CD4-positive, alpha-beta T cell (primary cell): ENCODE results near the gene APBA2. TPM values are rescaled to one million over a fixed set of nuclear protein-coding genes. Genes with fewer than 3 reads are reported as not detected.

Experiments
- ATAC-seq: fragments of 200-7000 bp; cut with Tn5 transposase; one replicate; pipeline ENCODE4 v1.10.0; 2022; ENCODE audit warnings: mild to moderate bottlenecking; ENCODE audit not compliant: poor library complexity
- CTCF ChIA-PET: fragments of 350-600 bp; sonication (Branson Sonifier 250); formaldehyde crosslinking; loops from one replicate; lab custom pipeline; 2021; ENCODE audit warnings: antibody characterized with exemption, inconsistent platforms; lab: Charles Lee
- POLR2A ChIA-PET: fragments of 350-600 bp; sonication (Branson Sonifier 250); formaldehyde crosslinking; loops from one replicate; lab custom pipeline; 2021; ENCODE audit warnings: antibody characterized with exemption, inconsistent platforms; lab: Charles Lee
- DNase-seq, 14 experiments: peaks; one replicate each; pipeline ENCODE4 v3.0.0-alpha.2; 2013 to 2020; ENCODE audit warnings: mixed read lengths in 2 of 14
- H3K27ac ChIP-seq, 2 donors: one replicate each; pipeline versions ENCODE4 v1.5.1 to v1.7.0; 2013; ENCODE audit warnings: low read length in 2 of 2, low read depth in 1 of 2, mild to moderate bottlenecking in 1 of 2
- H3K27me3 ChIP-seq, 2 experiments: 1 replicate in 1 of 2; 2 replicates in 1 of 2; pipeline versions ENCODE4 v1.6.1 to v1.7.0; 2013; ENCODE audit warnings: low read length in 2 of 2, control low read depth in 1 of 2, mild to moderate bottlenecking in 1 of 2, moderate library complexity in 1 of 2; ENCODE audit not compliant: insufficient read depth in 2 of 2, control insufficient read depth in 1 of 2
- H3K36me3 ChIP-seq: one replicate; pipeline ENCODE4 v1.6.1; 2013; ENCODE audit warnings: low read length, control low read depth; ENCODE audit not compliant: insufficient read depth
- H3K4me1 ChIP-seq: one replicate; pipeline ENCODE4 v1.6.1; 2013; ENCODE audit warnings: low read length, control low read depth; ENCODE audit not compliant: insufficient read depth
- H3K4me3 ChIP-seq: one replicate; pipeline ENCODE4 v1.5.1; 2013; ENCODE audit warnings: mild to moderate bottlenecking, low read length, moderate library complexity
- H3K9me3 ChIP-seq, 2 experiments: 1 replicate in 1 of 2; 2 replicates in 1 of 2; pipeline versions ENCODE4 v1.6.1 to v1.7.0; 2013; ENCODE audit warnings: low read length in 2 of 2, mild to moderate bottlenecking in 2 of 2, control low read depth in 1 of 2, moderate library complexity in 1 of 2; ENCODE audit not compliant: control insufficient read depth in 1 of 2, insufficient read depth in 1 of 2
- H3K27ac Mint-ChIP-seq: one replicate; pipeline ENCODE4 v1.8.0; 2020; ENCODE audit warnings: mixed read lengths
- H3K27me3 Mint-ChIP-seq: one replicate; pipeline ENCODE4 v1.8.0; 2021; ENCODE audit warnings: mixed read lengths
- H3K36me3 Mint-ChIP-seq: one replicate; pipeline ENCODE4 v1.8.0; 2021; ENCODE audit warnings: low read depth, mixed read lengths
- H3K4me1 Mint-ChIP-seq: one replicate; pipeline ENCODE4 v1.8.0; 2021; ENCODE audit warnings: low read depth, mixed read lengths
- H3K4me3 Mint-ChIP-seq: one replicate; pipeline ENCODE4 v1.8.0; 2020; ENCODE audit warnings: mild to moderate bottlenecking, mixed read lengths
- H3K9me3 Mint-ChIP-seq: one replicate; pipeline ENCODE4 v1.8.0; 2020; ENCODE audit warnings: mixed read lengths
- intact Hi-C, 2 experiments: fragments of 100-400 bp; cut with DNase I in 1 of 2; cut with micrococcal nuclease in 1 of 2; formaldehyde crosslinking; loops; one replicate each; pipeline versions ENCODE4 v1.15.1 to v1.9.0; 2023 to 2025; cut with DNase I, micrococcal nuclease
- total RNA-seq, 174 experiments: library from RNA in 2 of 174; stranded (reverse) in 2 of 174; gene quantifications; one replicate each; pipeline ENCODE4 v1.2.3 and lab custom pipeline; 2021 to 2026
- TF ChIP-seq, protein P1 (sequence below): fragments of 200-600 bp; IDR thresholded peaks from one replicate; pipeline ENCODE4 v1.8.0; 2022; ENCODE audit warnings: antibody characterized with exemption, mild to moderate bottlenecking

Gene APBA2
- total RNA-seq, 2 experiments from 2014 or later: 123 to 126 TPM

- ATAC-seq: no peak
- ChIA-PET CTCF (interaction anchor here (1.5 kb wide), 1 partner anchor 14 kb away, joined by 5 read pairs; no protein-coding TSS in a partner anchor), POLR2A (interaction anchor here (1.0 to 2.5 kb wide), 2 partner anchors 33 to 50 kb away, joined by 3 to 15 read pairs; no protein-coding TSS in a partner anchor)
- Histone ChIP-seq H3K27ac (peak overlapping the region; percentile 30 to 44), H3K4me3 (peak overlapping the region; percentile 73), H3K4me1 (peaks cover 68% of the 10 kb centered on the region), H3K9me3 (no peaks in the 10 kb centered on the region), H3K27me3 (peaks cover 0 to 2% of the 10 kb centered on the region in 2 experiments), H3K36me3 (no peaks in the 10 kb centered on the region)
- Mint-ChIP-seq H3K27me3 (no peaks in the 10 kb centered on the region), H3K4me1 (peaks cover 54% of the 10 kb centered on the region), H3K27ac (peak overlapping the region; percentile 99), H3K9me3 (no peaks in the 10 kb centered on the region), H3K4me3 (peak overlapping the region; percentile 90), H3K36me3 (peaks cover 8% of the 10 kb centered on the region)
- intact Hi-C loops: loop anchor here (2.0 to 5.0 kb wide), 2 partner anchors 31 to 50 kb away; no protein-coding TSS in a partner anchor
- TF ChIP-seq, protein P1, sequence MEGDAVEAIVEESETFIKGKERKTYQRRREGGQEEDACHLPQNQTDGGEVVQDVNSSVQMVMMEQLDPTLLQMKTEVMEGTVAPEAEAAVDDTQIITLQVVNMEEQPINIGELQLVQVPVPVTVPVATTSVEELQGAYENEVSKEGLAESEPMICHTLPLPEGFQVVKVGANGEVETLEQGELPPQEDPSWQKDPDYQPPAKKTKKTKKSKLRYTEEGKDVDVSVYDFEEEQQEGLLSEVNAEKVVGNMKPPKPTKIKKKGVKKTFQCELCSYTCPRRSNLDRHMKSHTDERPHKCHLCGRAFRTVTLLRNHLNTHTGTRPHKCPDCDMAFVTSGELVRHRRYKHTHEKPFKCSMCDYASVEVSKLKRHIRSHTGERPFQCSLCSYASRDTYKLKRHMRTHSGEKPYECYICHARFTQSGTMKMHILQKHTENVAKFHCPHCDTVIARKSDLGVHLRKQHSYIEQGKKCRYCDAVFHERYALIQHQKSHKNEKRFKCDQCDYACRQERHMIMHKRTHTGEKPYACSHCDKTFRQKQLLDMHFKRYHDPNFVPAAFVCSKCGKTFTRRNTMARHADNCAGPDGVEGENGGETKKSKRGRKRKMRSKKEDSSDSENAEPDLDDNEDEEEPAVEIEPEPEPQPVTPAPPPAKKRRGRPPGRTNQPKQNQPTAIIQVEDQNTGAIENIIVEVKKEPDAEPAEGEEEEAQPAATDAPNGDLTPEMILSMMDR: no peak
- no peak for DNase-seq
Observed at GRCh38 chr15:28887339-28888174, 1.8 kb downstream of the APBA2 start.

DNA sequence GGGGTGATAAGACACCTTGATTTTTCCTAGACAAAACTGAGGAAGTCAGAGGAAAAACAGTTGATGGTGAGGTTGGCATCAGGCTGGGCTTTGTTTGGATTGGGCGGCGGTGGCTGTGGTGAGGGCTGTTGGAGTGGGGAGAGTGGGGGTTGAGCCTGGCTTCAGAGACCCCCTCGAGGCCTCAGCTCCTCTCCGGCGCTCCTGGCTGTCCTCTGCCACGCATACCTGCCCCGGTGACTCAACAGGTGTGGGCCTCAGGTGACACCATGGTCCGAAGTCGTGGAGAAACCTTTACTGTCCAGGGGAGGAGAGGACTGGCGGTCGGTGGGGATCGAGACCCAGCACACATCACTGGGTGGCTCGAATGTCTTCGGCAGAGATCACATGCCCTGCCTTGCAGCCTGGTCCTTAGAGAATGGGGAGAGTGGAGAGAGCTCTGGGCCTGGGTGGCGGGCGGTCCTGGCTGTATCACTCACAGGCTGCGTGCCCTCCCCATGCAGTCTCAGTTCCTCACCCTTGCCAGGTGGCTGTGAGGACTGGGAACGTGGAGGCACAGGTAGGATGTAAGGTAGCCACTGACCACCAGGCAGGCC, 2.6 kb downstream of the APBA2 start:
- Mint-ChIP-seq H3K27ac (peak overlapping the region; percentile 99), H3K9me3 (no peaks in the 10 kb centered on the region), H3K4me1 (peaks cover 62% of the 10 kb centered on the region), H3K36me3 (peaks cover 8% of the 10 kb centered on the region), H3K4me3 (peak overlapping the region; percentile 90), H3K27me3 (no peaks in the 10 kb centered on the region)
- no peaks in the 10 kb centered on the region for H3K9me3 ChIP-seq
- intact Hi-C loops: loop anchor here in 1 of 2 experiments (5.0 kb wide), 1 partner anchor 49 kb away; no protein-coding TSS in a partner anchor
- CTCF ChIA-PET: interaction anchor here (1.5 kb wide), 1 partner anchor 15 kb away, joined by 5 read pairs; no protein-coding TSS in a partner anchor
- TF ChIP-seq, protein P1: no peak
- no peak for ATAC-seq
- peaks cover 0 to 2% of the 10 kb centered on the region in 2 experiments for H3K27me3 ChIP-seq
- H3K27ac ChIP-seq: peak overlapping the region; percentile 57 to 70
- H3K4me3 ChIP-seq: peak overlapping the region; percentile 73
- no peak for DNase-seq
- peaks cover 72% of the 10 kb centered on the region for H3K4me1 ChIP-seq
- H3K36me3 ChIP-seq: no peaks in the 10 kb centered on the region
- POLR2A ChIA-PET: no interaction called here

GRCh38 chr15:28888900-28889299, 3.1 kb downstream of the APBA2 start:
- ATAC-seq (no peak), DNase-seq (no peak)
- Mint-ChIP-seq H3K36me3 (peaks cover 8% of the 10 kb centered on the region), H3K4me1 (peaks cover 67% of the 10 kb centered on the region), H3K27me3 (no peaks in the 10 kb centered on the region), H3K4me3 (peak overlapping the region; percentile 90), H3K9me3 (no peaks in the 10 kb centered on the region), H3K27ac (peak overlapping the region; percentile 99)
- Histone ChIP-seq H3K27ac (peak overlapping the region; percentile 57 to 70), H3K27me3 (peaks cover 0 to 2% of the 10 kb centered on the region in 2 experiments), H3K4me3 (no peak overlapping the region), H3K36me3 (no peaks in the 10 kb centered on the region), H3K9me3 (no peaks in the 10 kb centered on the region), H3K4me1 (peaks cover 74% of the 10 kb centered on the region)
- TF ChIP-seq, protein P1: no peak
- CTCF ChIA-PET: no interaction called here
- POLR2A ChIA-PET: no interaction called here
- intact Hi-C loops: loop anchor here in 1 of 2 experiments (5.0 kb wide), 1 partner anchor 48 kb away; no protein-coding TSS in a partner anchor
